HK-2 (cell line): ENCODE results near the gene RSU1.
A peak's percentile ranks its signal among the peaks of the same experiment; 100 is the strongest.
"Not testable (repeated sequence)": the region's sequence is repeated elsewhere in the genome, so short reads cannot be mapped to it uniquely, and the experiment has no call there.

ENCODE experiments used
- DNase-seq: peaks from one replicate; pipeline ENCODE4 v3.0.0-alpha.2; 2018; ENCODE audit not compliant: unreplicated experiment

RSU1 gene

GRCh38 chr10:16817125-16818019 lies at the start of gene RSU1:
TSS of gene RSU1 (minus strand) at chr10:16817424. CDS start at chr10:16817081, 343 bp downstream.
- DNase-seq: peak; percentile 96

DNA sequence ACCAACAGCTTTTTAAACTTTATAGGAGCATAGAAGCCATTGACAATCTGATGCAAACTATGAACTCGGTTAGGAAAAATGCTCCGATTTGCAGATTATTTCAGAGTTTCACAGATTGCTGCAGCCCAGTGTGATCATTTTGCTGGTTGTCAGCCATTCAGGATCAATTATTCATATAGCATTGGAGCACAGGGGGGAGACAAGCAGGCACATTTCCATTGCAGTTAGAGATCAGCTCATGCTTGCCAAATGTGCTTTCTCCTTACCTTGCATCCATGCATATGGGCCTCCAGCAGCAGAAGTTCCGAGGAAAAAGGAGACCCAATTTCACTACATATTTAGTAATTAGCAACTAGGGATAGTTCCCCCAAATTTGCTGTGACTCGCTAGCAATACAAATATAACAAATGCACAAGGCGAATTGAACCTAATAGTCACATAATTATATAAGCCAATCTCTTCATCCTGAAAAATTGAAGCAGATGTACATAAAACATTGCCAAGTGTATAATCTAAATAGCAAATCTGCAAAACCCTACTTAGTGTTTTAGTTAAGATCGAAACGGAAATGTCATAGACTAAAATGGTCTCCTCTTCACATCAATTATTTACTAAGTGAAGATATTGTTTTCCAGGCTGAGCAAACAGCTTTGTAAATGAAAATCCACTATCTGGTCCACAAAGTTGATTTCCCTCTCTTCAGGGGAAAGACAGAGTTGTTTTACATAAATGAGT lies 49.5 kb upstream of the RSU1 start:
- no peak for DNase-seq

DNA sequence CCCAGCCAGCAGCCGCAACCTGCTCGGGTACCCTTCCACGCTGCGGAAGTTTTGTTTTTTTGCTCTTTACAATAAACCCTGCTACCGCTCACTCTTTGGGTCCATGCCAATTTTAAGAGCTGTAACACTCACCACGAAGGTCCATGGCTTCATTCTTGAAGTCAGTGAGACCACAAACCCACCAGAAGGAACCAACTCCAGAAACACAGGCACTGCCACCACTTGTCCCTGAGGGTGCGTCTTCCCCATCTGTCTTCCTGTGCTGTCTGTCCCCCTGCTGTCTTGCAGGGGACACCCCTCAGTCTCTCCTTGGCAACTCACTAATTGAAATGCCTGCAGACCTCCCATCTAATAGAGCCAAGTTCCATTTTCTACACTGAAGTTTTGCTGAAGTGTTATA lies 48.5 kb upstream of the RSU1 start:
- DNase-seq: no peak

GRCh38 chr10:16863766-16864165 lies 46.5 kb upstream of the RSU1 start:
- no peak for DNase-seq

GRCh38 chr10:16857419-16857818 lies 40.2 kb upstream of the RSU1 start:
- DNase-seq: no peak

- DNase-seq: no peak
These were observed 39.3 kb upstream of the RSU1 start for GRCh38 chr10:16856567-16856966.

- no peak for DNase-seq
These were observed 38.9 kb upstream of the RSU1 start for GRCh38 chr10:16856092-16856491.

GRCh38 chr10:16854623-16855022 lies 37.4 kb upstream of the RSU1 start:
- no peak for DNase-seq

GRCh38 chr10:16853809-16854208 lies 36.6 kb upstream of the RSU1 start:
- DNase-seq: no peak

GRCh38 chr10:16853201-16853600 lies 36.0 kb upstream of the RSU1 start:
- DNase-seq: no peak

- DNase-seq: no peak
These were observed 35.4 kb upstream of the RSU1 start for GRCh38 chr10:16852624-16853023.

GRCh38 chr10:16848562-16849154 lies 31.4 kb upstream of the RSU1 start:
- DNase-seq: no peak

DNA sequence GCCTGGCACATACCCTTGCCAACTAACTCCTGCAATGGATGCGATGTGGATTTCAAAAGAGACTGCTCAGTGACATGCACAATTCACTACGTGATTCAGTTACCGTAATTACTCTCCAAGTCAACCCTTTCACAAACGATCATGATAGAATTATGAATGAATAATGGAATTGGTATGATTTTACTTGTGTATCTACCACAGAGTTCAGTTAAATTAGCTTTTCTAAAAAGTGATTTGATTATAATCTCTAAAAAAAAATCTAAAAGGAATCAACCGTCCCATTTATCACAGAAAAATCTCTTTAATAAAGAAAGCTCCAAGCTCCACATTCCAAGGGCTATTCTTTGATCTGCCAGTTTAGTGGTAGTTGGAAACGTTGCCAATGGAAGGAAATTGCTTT lies 30.4 kb upstream of the RSU1 start:
- DNase-seq: no peak

- DNase-seq: no peak
These were observed 28.0 kb upstream of the RSU1 start for GRCh38 chr10:16845248-16845647.

- no peak for DNase-seq
These were observed 26.1 kb upstream of the RSU1 start for GRCh38 chr10:16843252-16843870.

- no peak for DNase-seq
These were observed 18.0 kb upstream of the RSU1 start for GRCh38 chr10:16835228-16835627.

- DNase-seq: no peak
These were observed 15.3 kb upstream of the RSU1 start for GRCh38 chr10:16832351-16833080.

DNA sequence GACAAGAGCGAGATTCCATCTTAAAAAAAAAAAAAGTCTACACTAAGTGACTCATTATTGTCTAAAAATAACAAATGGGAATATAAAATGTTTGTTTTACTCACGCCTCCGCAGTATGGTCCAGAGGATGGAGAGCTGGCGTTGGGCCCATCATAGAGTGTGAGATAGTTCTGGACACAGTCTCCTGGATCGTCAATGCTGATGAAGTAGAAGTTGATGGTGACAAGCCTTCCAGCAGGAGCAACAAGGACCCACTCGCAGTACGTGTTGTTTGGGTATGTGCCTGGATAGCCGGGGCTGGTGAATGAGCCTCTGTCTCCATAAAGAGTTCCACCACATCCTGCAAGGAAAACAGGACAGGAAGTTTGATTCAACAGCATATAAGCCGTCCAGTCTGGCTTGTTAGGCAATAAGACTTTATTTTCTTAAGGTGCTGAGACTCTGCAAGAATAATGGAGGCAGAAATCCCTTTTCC lies 11.5 kb upstream of the RSU1 start:
- peak; percentile 25 for DNase-seq

DNA sequence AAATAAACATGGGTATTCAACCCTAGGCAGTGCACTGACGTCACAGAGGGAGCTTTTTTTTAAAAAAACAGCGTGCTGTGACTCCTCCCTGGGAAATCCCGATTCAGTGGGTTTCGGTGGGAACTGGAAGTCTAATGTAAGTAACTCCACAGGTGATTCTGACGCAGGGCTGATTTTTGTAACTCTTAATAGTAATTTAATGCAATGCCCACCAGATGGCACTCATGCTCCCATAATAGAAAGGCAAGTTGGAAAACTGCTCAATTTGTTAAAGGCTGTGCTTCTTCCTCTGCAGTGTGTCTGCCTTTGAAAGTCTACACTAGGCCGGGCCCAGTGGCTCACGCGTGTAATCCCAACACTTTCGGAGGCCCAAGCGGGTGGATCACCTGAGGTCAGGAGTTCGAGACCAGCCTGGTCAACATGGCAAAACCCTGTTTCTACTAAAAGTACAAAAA lies 10.9 kb upstream of the RSU1 start:
- peak; percentile 25 for DNase-seq

GRCh38 chr10:16827474-16827873 lies 10.2 kb upstream of the RSU1 start:
- DNase-seq: not testable (repeated sequence)

GRCh38 chr10:16822726-16823360 lies 5.6 kb upstream of the RSU1 start:
- DNase-seq: no peak
